HG02642 (cell line): ENCODE measurements around the gene SHKBP1.
"Not testable (repeated sequence)": the region's sequence is repeated elsewhere in the genome, so short reads cannot be mapped to it uniquely, and the experiment has no call there.

Source experiments
- ATAC-seq: cut with Tn5 transposase; IDR thresholded peaks from one replicate; pipeline ENCODE4 v1.9.1; 2021; ENCODE audit warnings: mild to moderate bottlenecking; ENCODE audit not compliant: unreplicated experiment, poor library complexity

Gene SHKBP1

DNA sequence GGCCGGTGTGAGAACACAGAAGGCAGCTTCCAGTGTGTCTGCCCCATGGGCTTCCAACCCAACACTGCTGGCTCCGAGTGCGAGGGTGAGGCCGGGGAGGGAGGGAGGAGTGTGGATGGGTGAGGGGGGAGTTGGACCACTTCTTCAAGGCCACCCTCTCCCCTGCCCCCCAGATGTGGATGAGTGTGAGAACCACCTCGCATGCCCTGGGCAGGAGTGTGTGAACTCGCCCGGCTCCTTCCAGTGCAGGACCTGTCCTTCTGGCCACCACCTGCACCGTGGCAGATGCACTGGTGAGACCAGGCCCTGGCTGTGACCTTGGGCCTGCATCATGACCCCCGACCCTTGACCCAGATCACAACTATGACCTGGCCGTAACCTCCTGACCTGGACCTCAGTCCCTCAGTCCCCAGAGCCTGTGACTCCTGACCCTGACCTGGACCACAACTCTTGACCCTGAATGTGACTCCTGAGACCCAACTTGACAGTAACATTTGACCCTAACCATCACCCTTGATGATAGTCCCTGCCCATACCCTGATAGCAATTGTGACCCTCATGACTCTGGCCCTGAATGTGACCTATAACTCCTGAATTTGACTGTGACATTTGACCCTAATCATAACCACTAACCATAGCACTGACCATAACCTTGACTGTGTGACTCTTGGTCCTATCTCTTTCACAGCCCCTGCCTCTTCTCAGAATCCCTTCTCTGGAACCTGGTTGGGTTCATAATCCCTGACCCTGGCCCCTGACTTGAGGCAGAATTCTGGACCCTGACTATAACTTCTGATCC, 35.4 kb downstream of the SHKBP1 start:
- no peak for ATAC-seq

- ATAC-seq = no peak
Observed at GRCh38 chr19:40612831-40613689, 36.4 kb downstream of the SHKBP1 start.

GRCh38 chr19:40613690-40614621, 37.3 kb downstream of the SHKBP1 start:
- peak; percentile 53 for ATAC-seq

- no peak for ATAC-seq
Observed at GRCh38 chr19:40614622-40615411, 38.1 kb downstream of the SHKBP1 start.

DNA sequence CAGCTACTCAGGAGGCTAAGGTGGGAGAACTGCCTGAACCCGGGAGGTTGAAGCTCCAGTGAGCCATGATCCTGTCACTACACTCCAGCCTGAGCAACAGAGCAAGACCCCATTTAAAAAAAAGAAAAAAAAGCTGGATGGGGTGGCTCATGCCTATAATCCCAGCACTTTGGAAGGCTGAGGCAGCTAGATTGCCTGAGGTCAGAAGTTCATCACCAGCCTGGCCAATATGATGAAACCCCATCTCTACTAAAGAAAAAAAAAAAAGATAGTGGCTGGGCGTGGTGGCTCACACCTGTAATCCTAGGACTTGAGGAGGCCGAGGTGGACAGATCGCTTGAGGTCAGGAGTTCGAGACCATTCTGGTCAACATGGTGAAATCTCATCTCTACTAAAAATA, 39.5 kb downstream of the SHKBP1 start:
- no peak for ATAC-seq

DNA sequence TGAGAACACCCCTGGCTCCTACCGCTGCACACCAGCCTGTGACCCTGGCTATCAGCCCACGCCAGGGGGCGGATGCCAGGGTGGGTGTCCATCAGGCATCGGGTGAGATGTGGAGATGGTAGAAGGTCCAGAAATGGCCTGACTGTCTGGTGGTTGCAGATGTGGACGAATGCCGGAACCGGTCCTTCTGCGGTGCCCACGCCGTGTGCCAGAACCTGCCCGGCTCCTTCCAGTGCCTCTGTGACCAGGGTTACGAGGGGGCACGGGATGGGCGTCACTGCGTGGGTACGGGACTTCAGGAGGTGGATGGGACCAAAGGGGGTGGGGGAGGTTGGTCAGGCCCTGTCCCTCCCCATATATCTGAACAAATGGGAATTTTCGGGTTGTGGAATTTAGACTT, 40.3 kb downstream of the SHKBP1 start:
- ATAC-seq = no peak

DNA sequence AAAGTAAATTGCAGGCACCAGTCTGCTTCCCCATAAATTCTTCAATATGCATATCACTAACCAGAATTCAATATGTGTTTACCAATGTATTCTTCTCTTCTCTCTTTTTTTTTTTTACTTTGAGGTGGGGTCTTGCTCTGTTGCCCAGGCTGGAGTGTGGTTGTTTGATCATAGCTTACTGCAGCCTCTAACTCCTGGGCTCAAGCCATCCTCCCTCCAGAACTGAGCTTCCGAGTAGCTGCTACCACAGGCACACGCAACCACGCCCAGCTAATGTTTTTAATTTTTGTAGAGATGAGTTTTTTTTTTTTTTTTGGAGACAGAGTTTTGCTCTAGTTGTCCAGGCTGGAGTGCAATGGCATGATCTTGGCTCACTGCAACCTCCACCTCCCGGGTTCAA, 41.3 kb downstream of the SHKBP1 start:
- ATAC-seq = no peak

DNA sequence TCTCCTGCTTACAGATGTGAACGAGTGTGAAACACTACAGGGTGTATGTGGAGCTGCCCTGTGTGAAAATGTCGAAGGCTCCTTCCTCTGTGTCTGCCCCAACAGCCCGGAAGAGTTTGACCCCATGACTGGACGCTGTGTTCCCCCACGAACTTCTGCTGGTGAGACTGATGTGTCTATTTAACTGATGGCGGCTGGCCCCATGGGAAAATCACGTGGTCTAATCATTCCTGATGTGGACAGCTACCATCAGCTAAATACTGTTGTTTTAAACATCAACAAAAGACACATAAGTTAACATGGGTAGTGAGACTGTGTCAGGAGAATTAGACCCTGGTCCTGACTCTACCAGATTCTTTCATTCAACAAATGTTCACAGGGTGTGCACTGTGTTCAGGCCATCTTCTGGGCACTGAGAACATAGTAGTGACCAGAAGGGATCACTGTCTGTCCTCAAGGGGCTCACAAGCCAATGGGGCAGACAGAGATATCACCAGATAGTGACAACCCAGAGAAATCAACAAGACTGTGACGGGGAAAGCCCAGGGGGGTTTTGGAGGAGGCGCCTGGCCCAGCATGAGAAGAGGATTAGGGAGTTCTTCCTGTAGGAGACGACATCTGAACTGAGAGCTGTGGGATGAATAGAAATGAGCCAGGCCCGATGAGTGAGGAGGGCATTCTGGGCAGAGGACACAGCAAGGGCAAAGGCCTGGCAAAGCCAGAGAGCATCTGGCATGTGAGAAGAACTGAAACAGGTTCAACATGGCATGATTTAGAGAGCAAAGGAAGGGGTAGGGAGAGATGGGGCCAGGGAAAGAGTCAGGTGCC, 42.9 kb downstream of the SHKBP1 start:
- no peak for ATAC-seq

DNA sequence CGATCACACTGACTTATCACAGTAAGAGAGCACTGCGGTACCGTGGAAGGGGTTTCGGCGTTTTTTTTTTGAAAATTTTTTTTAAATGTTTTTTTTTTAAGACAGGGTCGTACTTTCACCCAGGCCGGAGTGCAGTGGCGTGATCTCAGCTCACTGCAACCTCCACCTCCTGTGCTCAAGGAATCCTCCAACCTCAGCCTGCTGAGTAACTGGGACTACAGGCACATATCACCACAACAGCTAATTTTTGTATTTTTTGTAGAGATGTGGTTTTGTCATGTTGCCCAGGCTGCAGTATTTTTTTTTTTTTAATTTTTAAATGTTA, 43.5 kb downstream of the SHKBP1 start:
- no peak for ATAC-seq

DNA sequence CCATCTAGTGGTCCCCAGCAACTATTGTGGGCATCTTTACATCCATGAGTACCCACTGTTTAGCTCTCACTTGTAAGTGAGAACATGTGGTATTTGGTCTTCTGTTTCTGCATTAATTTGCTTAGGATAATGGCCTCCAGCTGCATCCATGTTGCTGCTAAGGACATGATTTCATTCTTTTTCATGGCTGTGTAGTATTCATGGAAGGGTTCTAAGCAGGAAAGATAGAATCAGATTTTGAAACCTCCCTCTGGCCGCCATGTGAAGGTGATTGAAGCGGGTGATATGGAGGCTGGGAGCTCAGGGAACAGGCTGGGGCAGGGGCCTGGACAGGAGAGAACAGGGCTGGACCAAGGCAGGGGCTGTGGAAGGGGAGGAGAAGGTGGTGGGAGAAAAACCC, 44.6 kb downstream of the SHKBP1 start:
- no peak for ATAC-seq

DNA sequence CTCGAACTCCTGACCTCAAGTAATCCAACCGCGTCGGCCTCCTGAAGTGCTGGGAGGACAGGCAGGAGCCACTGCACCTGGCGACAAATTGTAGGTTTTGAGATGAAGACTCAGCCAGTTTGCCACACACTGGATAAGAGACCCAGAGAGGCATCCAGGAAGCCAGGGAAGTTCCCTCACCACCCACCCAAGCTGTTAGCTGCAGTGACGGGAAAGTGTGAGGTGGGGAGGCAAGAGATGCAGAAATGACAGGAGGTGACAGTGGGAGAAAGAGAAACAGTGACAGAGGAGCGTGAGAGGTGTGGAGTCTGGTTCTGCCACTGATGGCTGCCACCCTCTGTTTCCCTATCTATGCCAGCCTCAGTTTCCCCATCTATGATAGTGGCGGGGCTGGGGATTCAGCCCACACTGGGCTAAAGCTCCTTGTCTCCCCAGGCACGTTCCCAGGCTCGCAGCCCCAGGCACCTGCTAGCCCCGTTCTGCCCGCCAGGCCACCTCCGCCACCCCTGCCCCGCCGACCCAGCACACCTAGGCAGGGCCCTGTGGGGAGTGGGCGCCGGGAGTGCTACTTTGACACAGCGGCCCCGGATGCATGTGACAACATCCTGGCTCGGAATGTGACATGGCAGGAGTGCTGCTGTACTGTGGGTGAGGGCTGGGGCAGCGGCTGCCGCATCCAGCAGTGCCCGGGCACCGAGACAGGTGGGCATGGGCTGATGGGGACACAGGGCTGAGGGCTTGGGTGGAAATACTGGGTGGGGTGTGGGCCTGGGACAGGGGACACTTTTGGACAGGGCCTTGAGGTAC, 45.5 kb downstream of the SHKBP1 start:
- ATAC-seq = no peak

GRCh38 chr19:40622773-40623075, 46.1 kb downstream of the SHKBP1 start:
- ATAC-seq = no peak

DNA sequence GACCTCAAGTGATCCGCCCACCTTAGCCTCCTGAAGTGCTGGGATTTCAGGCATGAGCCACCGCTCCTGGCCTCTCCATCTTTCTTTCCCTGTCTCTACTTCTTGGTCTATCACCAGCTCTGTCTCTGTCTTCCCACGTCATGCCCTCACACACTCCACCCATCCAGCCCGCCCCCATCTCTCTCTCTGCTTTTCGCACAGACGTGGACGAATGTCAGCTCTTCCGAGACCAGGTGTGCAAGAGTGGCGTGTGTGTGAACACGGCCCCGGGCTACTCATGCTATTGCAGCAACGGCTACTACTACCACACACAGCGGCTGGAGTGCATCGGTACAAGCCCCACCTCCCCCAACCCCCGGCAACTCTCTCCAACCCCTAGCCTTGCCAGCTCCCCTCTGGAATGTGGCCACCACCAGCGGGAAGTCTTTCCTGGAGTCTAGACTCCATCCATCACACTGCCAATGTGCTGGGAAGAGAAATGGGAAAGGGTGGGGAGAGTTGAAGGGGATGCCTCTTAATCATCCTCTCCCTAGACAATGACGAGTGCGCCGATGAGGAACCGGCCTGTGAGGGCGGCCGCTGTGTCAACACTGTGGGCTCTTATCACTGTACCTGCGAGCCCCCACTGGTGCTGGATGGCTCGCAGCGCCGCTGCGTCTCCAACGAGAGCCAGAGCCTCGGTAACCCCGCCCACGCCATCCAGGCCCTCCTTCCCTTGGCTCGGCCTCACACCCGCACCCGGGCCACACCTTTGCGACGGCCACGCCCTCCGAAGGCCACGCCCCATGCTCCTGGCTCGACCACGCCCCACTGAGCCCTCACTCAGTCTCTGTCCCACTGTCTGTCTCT, 47.0 kb downstream of the SHKBP1 start:
- no peak for ATAC-seq

GRCh38 chr19:40624369-40625153, 47.9 kb downstream of the SHKBP1 start:
- not testable (repeated sequence) for ATAC-seq

DNA sequence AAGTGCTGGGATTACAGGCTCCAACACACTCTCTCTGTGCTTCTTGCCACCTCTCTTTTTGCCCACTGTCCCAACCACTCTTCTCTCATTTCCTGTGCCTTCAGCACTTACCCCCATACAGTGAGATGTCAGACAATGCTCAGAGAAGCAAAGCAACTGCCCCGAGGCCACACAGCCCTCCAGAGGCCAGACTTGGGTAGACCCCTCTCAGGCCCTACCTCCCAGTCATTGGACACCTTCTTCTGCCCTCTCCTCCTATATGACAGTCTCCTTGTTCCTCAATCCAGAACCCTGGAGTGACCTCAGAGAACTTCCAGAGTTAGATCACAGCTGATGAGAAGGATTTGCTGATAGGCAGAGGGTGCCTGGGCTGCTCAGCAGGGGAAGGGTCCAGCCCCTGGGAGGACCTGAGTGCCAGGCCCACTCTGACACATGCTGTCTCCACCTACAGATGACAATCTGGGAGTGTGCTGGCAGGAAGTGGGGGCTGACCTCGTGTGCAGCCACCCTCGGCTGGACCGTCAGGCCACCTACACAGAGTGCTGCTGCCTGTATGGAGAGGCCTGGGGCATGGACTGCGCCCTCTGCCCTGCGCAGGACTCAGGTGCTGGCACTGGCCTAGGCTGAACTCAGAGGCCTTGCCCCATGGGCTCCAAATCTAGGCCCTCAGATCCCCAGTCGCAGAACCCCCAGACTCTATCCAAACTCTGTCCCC, 48.9 kb downstream of the SHKBP1 start:
- no peak for ATAC-seq

- no peak for ATAC-seq
Observed at GRCh38 chr19:40626918-40627317, 50.2 kb downstream of the SHKBP1 start.
